ENCODE measurements around the gene FHIP2A.
"Not testable (repeated sequence)": the region's sequence is repeated elsewhere in the genome, so short reads cannot be mapped to it uniquely, and the experiment has no call there.

FHIP2A gene

GRCh38 chr10:114821915-114822443 is 399 bp downstream of the FHIP2A start:
- DNase-seq, result no peak

- no peak for DNase-seq
These were observed 980 bp downstream of the FHIP2A start for GRCh38 chr10:114822444-114823076.

- DNase-seq, result no peak
These were observed 1.5 kb downstream of the FHIP2A start for GRCh38 chr10:114823077-114823463.

- no peak for DNase-seq
These were observed 2.8 kb downstream of the FHIP2A start for GRCh38 chr10:114824391-114824790.

GRCh38 chr10:114825513-114826253 is 4.1 kb downstream of the FHIP2A start:
- DNase-seq, result no peak

GRCh38 chr10:114829160-114829909 is 7.8 kb downstream of the FHIP2A start:
- DNase-seq, result no peak

- no peak for DNase-seq
These were observed 9.7 kb downstream of the FHIP2A start for GRCh38 chr10:114831186-114831867.

GRCh38 chr10:114837690-114838089 is 16.1 kb downstream of the FHIP2A start:
- no peak for DNase-seq

GRCh38 chr10:114839901-114840300 is 18.3 kb downstream of the FHIP2A start:
- no peak for DNase-seq

GRCh38 chr10:114845978-114846693 is 24.6 kb downstream of the FHIP2A start:
- DNase-seq, result no peak

GRCh38 chr10:114847517-114847916 is 25.9 kb downstream of the FHIP2A start:
- not testable (repeated sequence) for DNase-seq

- DNase-seq, result no peak
These were observed 28.1 kb downstream of the FHIP2A start for GRCh38 chr10:114849674-114850073.

- no peak for DNase-seq
These were observed 28.5 kb downstream of the FHIP2A start for GRCh38 chr10:114850126-114850525.

- no peak for DNase-seq
These were observed 29.8 kb downstream of the FHIP2A start for GRCh38 chr10:114851336-114851735.

- DNase-seq, result no peak
These were observed 30.6 kb downstream of the FHIP2A start for GRCh38 chr10:114852197-114852596.

- DNase-seq, result no peak
These were observed 33.3 kb downstream of the FHIP2A start for GRCh38 chr10:114854906-114855305.

GRCh38 chr10:114855776-114856543 is 34.4 kb downstream of the FHIP2A start:
- no peak for DNase-seq

GRCh38 chr10:114856544-114857287 is 35.1 kb downstream of the FHIP2A start:
- no peak for DNase-seq

- not testable (repeated sequence) for DNase-seq
These were observed 35.6 kb downstream of the FHIP2A start for GRCh38 chr10:114857288-114857565.

- DNase-seq, result no peak
These were observed 36.5 kb downstream of the FHIP2A start for GRCh38 chr10:114857922-114858629.
